Caki2 (cell line): Measurements from ENCODE around the gene EXTL1. TPM values are rescaled to one million over a fixed set of nuclear protein-coding genes. Genes with fewer than 3 reads are reported as not detected.

ENCODE experiments used
- DNase-seq: peaks from one replicate; pipeline ENCODE4 v3.0.0-alpha.2; 2015; ENCODE audit warnings: low read depth
- in situ Hi-C: cut with HindIII; loops from 2 replicates; pipeline ENCODE4 v1.10.0; 2016; ENCODE audit warnings: low sequenced_read_pairs, low pct_unique_long_range_greater_than_20kb, mixed read lengths
- total RNA-seq: library from RNA; depleted of rRNA; stranded (reverse); fragments of >200 nt; shearing (Covaris generic); gene quantifications from 2 replicates; pipeline ENCODE4 v1.2.3, GENCODE V29; 2014; ENCODE audit warnings: low replicate concordance

Gene EXTL1
- total RNA-seq, 1 experiment from 2014 or later, result not detected

DNA sequence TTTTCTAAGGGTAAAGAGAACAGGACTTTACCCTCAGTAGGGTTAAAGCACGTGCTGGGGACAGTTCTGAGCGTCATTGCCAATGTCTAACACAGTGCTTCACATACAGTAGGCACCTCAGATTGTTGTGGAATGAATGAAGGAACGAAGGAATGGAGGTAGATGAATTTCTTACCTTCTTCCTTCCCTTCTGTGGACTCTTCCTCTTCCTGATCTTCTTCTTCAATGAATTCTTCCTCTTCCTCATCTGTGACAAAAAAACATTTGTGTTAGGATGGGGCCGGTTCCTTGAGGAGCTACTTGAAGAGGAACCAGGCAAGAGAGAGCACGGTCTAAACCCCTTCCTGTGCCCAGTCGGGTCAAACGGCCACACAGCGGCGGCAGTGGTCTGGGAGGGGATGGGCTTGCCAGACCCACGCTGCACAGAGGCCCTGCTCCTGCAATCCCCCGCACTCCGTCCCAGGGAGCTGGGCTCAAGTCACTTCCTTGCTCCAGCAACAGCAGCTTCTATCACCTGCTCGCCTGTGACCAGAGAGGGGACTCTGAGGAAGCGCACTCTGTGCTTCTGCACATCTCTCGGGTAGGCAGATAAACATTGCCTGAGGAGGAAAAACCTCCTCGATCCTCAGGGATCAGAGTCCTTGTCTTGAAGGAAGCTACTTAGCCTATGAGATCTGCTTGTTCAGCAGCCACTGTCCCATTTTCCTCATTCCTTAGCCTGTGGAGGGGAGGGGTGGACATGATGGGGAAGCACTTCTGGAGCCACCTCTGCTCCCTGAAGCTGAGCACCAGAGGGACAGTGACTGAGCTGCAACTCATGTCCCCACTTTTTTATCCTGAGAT is 32.4 kb downstream of the EXTL1 start:
- DNase-seq, result no peak
- in situ Hi-C loops, result no loop called here

DNA sequence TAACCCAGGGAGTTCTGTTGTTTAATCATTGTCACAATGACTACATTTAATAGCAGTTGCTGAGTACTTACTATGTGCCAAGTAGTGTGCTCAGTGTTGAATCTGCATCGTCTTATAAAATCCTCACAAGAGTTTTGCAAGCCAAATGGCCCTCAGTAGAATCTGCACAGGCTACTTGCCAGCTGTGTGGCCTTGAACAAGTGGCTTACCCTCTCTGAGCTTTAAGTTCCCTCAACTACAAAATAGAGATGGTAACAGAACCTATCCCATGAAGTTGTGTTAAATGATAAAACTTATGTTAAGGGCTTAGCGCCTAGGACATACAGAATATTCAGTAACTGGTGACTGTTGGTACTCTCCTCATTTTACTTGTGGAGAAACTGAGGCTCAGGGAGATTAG is 33.5 kb downstream of the EXTL1 start:
- DNase-seq, result no peak
- in situ Hi-C loops, result no loop called here

DNA sequence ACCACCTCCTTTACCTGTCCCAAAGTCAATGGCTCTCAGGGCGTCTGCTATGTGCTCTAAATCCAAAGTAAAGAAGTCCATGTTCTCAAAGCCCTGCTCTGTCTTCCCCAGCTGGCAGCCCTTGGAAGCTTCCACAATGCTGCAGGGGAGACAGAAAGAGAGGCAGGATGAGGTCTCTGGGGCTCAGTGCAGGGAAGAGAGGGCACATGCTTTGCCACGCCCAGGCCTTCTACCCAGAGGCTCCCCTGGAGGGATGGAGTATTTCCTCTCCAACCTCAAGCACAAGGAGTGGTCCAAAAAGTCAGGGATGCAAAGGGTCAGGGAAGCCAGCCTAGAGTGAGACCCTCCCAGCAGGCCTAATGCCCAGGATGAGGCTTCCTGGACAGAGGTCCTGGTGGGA is 35.6 kb downstream of the EXTL1 start:
- no peak for DNase-seq
- in situ Hi-C loops, result no loop called here

DNA sequence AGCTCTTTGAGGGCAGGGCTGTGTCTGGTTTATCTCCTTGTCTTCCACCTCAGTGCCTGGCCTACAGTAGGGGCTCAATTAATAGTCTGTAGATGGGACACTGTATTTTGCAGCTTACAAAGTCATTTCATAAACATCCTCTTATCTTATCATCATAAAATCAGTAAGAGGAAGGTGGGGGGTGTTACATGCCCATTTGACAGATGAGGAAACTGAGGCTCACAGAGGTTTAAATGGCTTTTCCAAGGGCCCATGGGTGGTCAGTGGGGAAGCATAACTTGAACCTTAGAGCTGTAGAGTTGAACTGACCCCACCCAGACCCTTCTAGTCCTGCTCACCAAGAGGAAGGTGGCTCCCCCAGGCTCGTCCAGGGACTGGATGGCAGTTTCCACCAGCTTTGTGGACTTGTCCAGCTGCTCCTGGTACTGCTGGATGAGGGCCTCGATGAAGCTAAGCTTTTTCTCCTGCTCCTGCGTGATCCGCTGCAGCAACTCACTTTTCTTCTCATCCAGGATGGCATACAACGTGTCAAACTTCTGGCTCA is 36.5 kb downstream of the EXTL1 start:
- in situ Hi-C loops, result no loop called here
- no peak for DNase-seq

DNA sequence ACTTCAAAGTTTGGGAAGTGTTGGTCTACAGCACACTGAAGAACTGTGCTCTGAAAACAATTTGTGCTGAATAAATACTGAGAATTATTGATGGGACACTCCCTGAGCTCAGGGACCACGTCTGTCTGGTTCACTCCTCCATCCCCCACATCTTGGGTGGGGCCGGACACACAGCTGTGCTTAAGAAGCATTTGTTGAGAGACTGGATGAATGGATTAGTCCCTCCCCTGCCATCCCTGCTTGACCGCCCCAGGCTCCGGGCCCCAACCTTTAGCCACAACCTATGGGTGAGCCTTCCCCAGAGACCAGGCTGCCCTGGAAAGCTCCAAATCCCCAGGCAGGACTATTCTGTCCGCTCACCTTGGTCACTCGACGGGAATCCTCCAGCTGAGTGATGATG is 38.3 kb downstream of the EXTL1 start:
- in situ Hi-C loops, result no loop called here
- DNase-seq, result peak; percentile 36

DNA sequence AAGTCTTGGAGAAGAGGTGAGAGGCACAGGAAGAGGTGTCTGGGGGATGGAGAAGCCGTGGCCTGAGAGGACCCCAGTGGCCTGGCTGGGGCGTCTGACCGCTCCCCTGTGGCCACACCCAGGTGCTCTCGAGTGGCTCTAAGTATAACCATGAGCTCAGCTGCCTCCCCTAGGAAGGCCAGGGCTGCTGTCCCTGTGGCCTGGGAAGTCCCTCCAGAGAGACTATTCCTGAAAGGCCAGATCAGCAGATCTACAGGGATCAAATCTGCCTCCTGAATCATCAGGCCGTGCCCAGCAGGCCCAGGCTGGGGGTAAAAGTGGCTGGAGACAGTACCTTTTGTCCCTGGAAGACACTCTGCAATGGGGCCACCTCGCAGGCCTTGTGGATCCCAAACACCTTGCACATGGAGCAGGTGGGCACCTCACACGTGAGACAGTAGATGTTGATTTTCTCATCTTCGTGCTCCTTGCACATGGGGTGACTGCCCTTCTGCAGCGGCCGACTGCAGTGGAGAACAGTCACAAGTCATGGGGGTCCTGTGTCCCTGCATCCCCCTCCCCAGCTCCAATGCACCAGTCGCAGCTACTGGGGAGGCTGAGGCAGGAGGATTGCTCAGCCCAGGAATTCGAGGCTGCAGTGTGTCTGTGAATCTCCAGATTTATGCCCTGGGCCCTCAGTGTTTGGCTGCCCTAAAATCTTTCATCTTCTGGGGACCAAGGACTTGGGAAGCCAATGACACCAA is 39.4 kb downstream of the EXTL1 start:
- in situ Hi-C loops, result no loop called here
- no peak for DNase-seq

DNA sequence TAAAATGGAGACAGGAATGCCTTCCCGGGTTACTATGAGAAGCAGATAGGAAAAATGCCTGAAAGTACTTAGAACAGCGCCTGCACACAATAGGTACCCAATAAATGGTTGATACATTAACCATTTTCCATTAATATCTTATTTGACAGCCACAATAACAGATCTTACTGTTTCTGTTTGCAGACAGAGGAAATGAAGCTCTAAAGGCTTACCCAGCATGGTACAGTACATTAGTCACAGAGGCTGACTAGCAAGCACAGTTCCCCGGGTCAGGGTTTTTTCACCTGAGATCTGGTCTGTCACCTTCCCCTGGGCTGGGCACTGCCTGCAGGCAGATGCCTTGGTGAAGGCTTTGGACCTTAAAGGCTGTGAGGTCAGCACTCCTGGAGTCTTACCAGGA is 43.0 kb downstream of the EXTL1 start:
- in situ Hi-C loops, result no loop called here
- DNase-seq, result peak; percentile 80

DNA sequence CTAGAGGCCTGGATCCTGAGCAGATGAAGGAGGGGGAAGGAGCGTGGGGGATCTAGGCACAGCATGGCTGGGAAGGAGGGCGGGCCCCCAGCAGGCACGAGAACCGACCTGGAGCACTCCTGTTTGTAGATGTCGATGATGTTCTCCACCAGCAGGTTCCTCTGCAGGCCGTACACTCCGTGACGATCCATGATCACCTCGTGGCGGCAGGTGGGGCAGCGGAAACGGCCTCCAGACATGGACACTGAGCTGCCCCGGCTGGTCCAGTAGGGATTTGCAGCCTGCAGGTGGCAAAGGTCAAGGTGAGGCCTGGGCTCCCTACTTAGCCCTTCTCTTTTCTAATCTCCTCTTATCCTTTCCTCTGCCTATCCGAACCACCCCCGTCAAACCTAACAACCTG is 44.6 kb downstream of the EXTL1 start:
- DNase-seq, result no peak
- in situ Hi-C loops, result no loop called here

DNA sequence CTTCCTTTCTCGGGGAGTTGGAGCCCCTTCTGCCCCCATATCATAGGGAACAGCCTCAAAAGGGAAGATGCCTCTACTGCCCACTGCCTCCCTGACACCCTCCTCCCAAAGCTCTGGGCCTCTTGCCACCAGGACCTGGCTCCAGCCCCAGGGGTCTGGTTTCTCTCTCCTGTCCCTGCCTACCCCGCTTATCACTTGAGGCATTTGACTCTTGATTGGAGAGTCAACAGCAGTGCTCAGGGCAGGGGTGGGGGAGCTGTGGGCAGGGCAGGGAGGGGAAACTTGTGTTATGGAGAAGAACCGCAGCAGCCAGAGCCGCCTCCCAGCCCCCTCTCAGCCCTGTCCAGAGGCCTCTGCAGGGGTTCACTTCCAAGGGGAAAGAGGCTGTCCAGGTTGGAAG is 45.3 kb downstream of the EXTL1 start:
- in situ Hi-C loops, result no loop called here
- DNase-seq, result no peak

DNA sequence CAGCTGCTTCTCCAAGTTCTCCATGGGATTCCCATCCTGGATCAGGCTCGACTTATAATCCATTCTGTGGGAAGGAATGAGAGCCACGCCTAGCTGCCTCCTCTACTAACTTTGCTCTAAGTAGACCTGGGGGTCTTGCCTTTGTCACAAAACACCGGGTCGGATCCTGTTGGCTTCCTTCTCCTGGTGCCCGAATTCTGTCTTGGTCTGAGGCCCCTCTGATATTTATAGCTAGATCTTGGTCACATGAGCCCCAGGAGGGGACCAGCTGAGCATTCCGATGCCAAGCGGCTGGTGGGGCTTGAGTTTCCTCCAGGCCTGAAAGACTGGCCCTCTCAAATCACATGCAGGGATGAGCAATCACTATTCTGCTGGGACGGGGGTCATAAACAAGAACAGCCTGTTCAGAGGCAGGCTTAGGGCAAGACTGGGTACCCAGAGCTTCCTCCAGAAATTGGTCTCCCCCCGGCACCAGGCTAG is 45.9 kb downstream of the EXTL1 start, which contains the start of gene TRIM63:
Gene TRIM63 (minus strand): TSS at position 199 of the 480 bp plus-strand sequence. CDS start 136 bp downstream, at position 63.
- in situ Hi-C loops, result no loop called here
- no peak for DNase-seq

DNA sequence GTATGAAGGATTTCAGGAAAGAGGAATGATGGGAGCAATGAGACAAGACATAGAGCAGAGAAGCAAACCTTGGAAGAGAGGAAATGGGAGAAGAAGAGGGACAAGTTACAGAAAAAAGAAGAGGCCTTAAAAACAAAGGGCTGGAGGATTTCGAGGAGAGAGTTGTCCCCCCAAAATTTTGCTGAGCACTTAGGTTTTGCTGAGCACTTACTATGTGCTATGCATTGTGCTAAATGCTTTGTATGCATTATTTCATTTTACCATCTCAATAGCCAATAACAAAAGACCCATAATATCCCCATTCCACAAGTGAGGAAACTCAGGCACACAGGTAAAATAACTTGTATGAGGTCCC is 48.3 kb downstream of the EXTL1 start:
- no peak for DNase-seq
- in situ Hi-C loops, result no loop called here

DNA sequence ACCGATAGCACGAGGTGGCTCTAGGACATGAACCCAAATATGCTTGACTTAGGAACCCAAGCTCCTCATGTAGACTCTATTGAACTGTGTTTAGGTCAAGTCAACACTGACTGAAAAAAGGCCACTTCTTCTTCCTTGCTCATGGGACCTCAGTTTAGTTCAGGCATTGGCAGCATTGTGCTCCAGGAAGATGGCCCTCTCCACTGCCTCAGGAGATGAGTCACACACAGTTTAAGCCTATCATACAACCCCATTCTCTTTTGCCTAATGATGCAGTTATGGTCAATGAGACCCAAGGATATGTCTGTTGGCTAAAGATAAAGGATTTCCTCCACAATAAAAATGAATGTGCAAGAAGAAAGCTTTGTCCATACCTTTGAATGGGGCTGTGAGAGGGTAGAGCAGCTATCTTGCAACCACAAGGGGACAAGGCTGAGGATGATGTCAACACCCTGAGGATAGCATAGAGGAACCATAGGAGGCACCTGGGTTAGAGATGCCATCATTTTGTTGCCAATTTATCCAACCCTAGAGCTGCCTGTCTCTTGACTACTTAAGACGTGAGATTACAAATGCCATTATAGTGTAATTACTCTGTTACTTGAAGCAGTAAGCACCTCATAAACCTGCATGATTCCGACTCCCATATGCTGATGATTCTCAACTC is 48.9 kb downstream of the EXTL1 start:
- no peak for DNase-seq
- in situ Hi-C loops, result no loop called here

DNA sequence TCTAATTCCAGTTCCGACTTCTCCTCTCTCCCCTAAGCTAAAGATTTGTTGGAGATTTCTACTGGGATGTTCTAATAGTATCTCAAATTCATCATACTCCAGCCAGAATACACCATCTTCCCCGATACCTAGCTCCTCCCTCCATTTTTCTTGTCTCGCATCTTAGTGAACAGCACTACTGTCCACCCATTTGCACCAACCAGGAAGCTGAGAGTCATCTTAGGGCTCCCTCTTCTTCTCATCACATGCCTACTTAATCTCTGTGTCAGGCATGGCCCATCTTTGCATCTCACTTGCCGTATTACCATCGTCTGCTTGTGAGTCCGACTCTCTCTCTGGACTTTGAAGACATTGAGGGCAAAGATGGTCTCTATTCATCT is 49.4 kb downstream of the EXTL1 start:
- no peak for DNase-seq
- in situ Hi-C loops, result no loop called here

DNA sequence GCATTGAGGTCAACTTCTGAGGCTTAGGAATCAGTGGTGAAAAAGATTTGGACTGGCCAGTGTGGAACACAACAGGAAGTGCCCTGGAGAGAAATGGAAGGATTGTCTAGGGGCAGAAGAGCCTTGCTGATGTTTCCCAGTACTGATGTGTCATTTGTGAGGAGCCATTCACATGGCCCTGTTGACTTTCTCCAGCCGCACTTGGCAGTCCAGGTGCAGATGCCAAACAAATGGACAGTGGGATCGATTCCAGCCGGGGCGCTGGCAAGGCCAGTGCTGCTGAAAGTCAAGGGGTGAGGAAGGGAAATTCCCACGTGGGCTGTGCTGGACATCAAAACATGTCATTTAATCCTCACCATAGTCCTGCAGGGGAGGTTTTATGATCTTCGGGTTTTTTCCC is 50.7 kb downstream of the EXTL1 start:
- DNase-seq, result no peak
- in situ Hi-C loops, result no loop called here

DNA sequence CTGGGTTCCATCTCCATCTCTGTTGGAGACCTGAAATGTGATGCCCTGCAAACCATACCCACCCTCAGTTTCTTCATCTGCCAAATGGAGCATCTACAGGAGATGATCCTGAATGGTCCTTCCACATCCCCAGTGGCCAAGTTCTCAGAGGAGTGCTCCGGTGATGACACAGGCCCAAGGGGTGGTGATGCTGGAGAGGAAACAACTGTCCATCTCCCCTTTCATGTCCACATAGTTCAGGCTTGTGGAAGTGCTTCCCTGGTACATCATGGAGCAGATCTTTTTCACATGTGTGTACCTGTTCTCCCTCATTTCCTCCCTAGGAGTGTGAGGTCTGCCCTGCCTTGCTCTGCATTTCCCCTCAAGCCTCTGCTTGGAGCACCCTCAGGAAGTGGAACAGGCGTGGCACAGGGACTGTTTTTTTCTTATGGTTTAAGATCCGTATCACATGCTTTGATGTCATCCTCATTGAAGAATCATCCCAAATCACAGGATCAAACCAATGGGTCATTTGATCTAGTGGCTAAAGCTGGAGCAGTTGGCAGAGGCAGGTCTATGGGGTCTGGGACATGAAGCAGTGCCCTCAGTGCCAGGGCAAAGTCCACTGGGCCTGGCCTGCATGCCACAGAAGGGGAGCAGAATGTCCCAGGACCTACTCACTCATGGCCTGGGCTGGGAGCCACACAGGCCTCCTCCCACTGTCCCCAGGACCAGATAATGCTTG is 54.0 kb downstream of the EXTL1 start:
- in situ Hi-C loops, result no loop called here
- no peak for DNase-seq

DNA sequence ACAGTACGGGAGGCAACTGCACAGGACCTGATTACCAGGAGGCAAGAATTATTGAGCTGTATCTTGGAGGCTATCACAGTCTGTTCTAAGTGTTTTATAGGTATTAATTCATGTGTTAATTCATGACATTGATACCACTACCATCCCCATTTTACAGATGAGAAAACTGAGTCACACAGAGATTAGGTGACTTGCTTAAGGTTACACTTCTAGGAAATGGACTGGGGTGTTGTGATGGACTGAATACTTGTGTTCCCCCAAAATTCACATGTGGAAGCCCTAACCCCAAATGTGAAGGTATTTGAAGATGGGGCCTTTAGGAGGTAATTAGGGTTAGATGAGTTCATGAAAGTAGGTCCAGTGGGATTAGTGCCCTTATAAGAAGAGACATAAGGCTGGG is 55.9 kb downstream of the EXTL1 start:
- in situ Hi-C loops, result no loop called here
- no peak for DNase-seq

DNA sequence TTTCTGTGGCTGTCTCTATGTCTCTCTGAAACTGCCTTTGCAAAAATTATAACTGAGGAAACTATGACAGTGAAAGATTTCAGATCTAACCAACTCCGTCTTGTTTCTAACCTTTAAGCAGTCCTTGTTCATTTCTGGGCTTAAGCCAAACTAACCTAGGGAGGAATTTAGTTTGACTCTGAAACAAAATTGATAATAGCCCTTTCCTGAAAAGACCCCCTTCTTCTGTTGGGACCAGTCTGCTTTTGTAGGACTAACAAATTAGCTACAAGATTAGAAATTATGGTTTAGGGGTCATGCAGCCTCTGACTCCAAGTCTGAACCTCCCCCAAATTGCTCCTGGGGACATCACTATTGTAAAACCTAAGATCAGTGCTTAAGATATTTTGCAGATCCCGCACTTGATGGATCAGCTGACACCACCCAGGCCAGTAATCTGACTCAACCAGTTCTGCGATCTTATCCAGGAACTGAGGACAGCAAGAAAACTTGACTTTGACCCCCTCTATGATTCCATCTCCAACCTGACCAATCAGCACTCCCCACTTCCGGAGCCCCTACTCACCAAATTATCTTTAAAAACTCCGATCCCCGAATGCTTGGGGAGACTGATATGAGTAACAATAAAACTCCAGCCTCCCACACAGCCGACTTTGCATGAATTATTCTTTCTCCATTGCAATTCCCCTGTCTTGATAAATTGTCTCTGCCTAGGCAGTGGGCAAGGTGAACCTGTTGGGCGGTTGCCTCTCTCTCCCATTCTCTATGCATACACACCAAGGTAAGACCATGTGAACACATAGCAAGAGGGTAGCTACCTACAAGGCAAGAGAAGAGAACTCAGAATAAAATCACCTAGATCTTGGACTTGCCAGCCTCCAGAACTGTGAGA is 57.0 kb downstream of the EXTL1 start:
- in situ Hi-C loops, result no loop called here
- no peak for DNase-seq
